Panc1 (cell line): ENCODE results near the gene SYCP1. TPM values are rescaled to one million over a fixed set of nuclear protein-coding genes. Genes with fewer than 3 reads are reported as not detected.

Experiments
- ATAC-seq: fragments of 200-7000 bp; cut with Tn5 transposase; 2 replicates; pipeline ENCODE4 v1.9.1; 2020; ENCODE audit warnings: mild to moderate bottlenecking, moderate library complexity
- BruUV-seq: library from RNA; stranded (reverse); fragments of 400-500 nt; replicated peaks from 2 replicates; lab custom pipeline; 2021; lab: Mats Ljungman, UMichigan
- CTCF ChIA-PET: fragments of 300-600 bp; sonication (Branson Sonifier 250); formaldehyde crosslinking; loops from one replicate; lab custom pipeline; 2022; ENCODE audit warnings: antibody characterized with exemption; lab: Charles Lee
- POLR2A ChIA-PET: fragments of 300-600 bp; sonication (Branson Sonifier 250); formaldehyde crosslinking; loops from one replicate; lab custom pipeline; 2022; ENCODE audit warnings: antibody characterized with exemption; lab: Charles Lee
- DNase-seq: peaks from one replicate; pipeline ENCODE4 v3.0.0-alpha.2; 2010; ENCODE audit warnings: low read depth, low spot score
- H3K27ac ChIP-seq: 2 replicates; pipeline ENCODE4 v1.5.1; 2011; ENCODE audit warnings: mild to moderate bottlenecking, low read length, inconsistent platforms
- H3K27me3 ChIP-seq: fragments of 200-500 bp; sonication (Bioruptor generic); 2 replicates; pipeline ENCODE4 v1.6.0; 2014; ENCODE audit warnings: low read length, inconsistent platforms; ENCODE audit not compliant: control insufficient read depth, insufficient read depth
- H3K36me3 ChIP-seq: fragments of 200-500 bp; sonication (Bioruptor generic); 2 replicates; pipeline ENCODE4 v1.5.1; 2014; ENCODE audit warnings: inconsistent platforms, mild to moderate bottlenecking, low read length, moderate library complexity; ENCODE audit not compliant: control insufficient read depth, insufficient read depth
- H3K4me1 ChIP-seq: 2 replicates; pipeline ENCODE4 v1.5.1; 2011; ENCODE audit warnings: inconsistent platforms, mild to moderate bottlenecking, low read length, moderate library complexity; ENCODE audit not compliant: control insufficient read depth, insufficient read depth
- H3K4me3 ChIP-seq, 2 experiments: 2 replicates each; pipeline ENCODE4 v1.5.1; 2011 to 2012; ENCODE audit warnings: low read depth in 2 of 2, low read length in 2 of 2, mild to moderate bottlenecking in 2 of 2, inconsistent platforms in 1 of 2, moderate library complexity in 1 of 2
- H3K9me3 ChIP-seq: fragments of 200-500 bp; sonication (Bioruptor generic); 2 replicates; pipeline ENCODE4 v1.5.1; 2014; ENCODE audit warnings: low read depth, mild to moderate bottlenecking, inconsistent platforms, low read length, moderate library complexity; ENCODE audit not compliant: control insufficient read depth, insufficient read depth
- POLR2AphosphoS5 ChIP-seq: IDR thresholded peaks from 2 replicates; pipeline ENCODE4 v1.6.1; 2012; ENCODE audit warnings: mild to moderate bottlenecking, low read depth, low read length, moderate library complexity
- SIN3A ChIP-seq: IDR thresholded peaks from 2 replicates; pipeline ENCODE4 v1.6.1; 2012; ENCODE audit warnings: low read depth, mild to moderate bottlenecking, low read length, moderate library complexity, borderline replicate concordance; ENCODE audit not compliant: insufficient read depth
- TCF7L2 ChIP-seq: IDR thresholded peaks from 2 replicates; pipeline ENCODE4 v1.6.1; 2011; ENCODE audit warnings: mild to moderate bottlenecking, low read depth, low read length, inconsistent platforms
- in situ Hi-C: cut with HindIII; loops from 2 replicates; pipeline ENCODE4 v1.10.0; 2016; ENCODE audit warnings: low sequenced_read_pairs, low pct_unique_long_range_greater_than_20kb
- intact Hi-C: fragments of 100-400 bp; cut with micrococcal nuclease; formaldehyde crosslinking; loops from one replicate; pipeline ENCODE4 v1.10.0; 2022; ENCODE audit not compliant: unreplicated experiment
- total RNA-seq: library from RNA; stranded (reverse); gene quantifications from one replicate; pipeline ENCODE4 v1.2.1, GENCODE V29; 2021; ENCODE audit not compliant: unreplicated experiment
- TF ChIP-seq, protein P1 (sequence below): fragments of 450-650 bp; IDR thresholded peaks from 2 replicates; pipeline ENCODE4 v1.5.1; 2017; ENCODE audit warnings: mild to moderate bottlenecking
- TF ChIP-seq, protein P2 (sequence below), 2 experiments: IDR thresholded peaks; 2 replicates each; pipeline ENCODE4 v1.6.1; 2011 to 2012; ENCODE audit warnings: low read depth in 2 of 2, control low read depth in 1 of 2, low read length in 1 of 2, mild to moderate bottlenecking in 1 of 2, moderate library complexity in 1 of 2; ENCODE audit not compliant: insufficient read depth in 1 of 2

SYCP1 gene
- total RNA-seq, 1 experiment from 2014 or later = not detected

DNA sequence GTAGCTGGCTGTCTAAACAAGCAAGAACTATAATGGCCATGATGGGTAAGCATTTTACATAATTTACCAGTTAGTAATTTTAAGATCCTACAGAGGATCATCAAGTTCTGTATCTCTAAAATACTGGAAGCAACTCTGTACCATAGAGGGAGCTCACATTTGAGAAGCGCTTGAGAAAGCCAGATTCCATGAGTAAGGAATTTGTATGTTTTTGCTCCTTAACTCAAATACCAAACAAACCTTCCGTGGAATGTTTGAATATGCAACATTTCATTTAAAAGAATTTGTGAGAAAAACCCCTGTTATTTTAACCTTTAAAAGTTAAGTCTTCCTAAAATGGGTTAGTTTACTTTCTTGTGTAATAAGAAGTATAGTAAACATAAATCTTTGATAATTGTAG is 176.9 kb downstream of the SYCP1 start:
- no peak for ATAC-seq
- Histone ChIP-seq H3K4me3 (no peak overlapping the region), H3K4me1 (no peaks in the 10 kb centered on the region), H3K36me3 (no peaks in the 10 kb centered on the region), H3K27me3 (no peaks in the 10 kb centered on the region), H3K27ac (no peak overlapping the region), H3K9me3 (no peaks in the 10 kb centered on the region)
- intact Hi-C loops = no loop called here
- TF ChIP-seq, protein P1, sequence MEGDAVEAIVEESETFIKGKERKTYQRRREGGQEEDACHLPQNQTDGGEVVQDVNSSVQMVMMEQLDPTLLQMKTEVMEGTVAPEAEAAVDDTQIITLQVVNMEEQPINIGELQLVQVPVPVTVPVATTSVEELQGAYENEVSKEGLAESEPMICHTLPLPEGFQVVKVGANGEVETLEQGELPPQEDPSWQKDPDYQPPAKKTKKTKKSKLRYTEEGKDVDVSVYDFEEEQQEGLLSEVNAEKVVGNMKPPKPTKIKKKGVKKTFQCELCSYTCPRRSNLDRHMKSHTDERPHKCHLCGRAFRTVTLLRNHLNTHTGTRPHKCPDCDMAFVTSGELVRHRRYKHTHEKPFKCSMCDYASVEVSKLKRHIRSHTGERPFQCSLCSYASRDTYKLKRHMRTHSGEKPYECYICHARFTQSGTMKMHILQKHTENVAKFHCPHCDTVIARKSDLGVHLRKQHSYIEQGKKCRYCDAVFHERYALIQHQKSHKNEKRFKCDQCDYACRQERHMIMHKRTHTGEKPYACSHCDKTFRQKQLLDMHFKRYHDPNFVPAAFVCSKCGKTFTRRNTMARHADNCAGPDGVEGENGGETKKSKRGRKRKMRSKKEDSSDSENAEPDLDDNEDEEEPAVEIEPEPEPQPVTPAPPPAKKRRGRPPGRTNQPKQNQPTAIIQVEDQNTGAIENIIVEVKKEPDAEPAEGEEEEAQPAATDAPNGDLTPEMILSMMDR = no peak
- TF ChIP-seq SIN3A = no peak
- TF ChIP-seq, protein P2, sequence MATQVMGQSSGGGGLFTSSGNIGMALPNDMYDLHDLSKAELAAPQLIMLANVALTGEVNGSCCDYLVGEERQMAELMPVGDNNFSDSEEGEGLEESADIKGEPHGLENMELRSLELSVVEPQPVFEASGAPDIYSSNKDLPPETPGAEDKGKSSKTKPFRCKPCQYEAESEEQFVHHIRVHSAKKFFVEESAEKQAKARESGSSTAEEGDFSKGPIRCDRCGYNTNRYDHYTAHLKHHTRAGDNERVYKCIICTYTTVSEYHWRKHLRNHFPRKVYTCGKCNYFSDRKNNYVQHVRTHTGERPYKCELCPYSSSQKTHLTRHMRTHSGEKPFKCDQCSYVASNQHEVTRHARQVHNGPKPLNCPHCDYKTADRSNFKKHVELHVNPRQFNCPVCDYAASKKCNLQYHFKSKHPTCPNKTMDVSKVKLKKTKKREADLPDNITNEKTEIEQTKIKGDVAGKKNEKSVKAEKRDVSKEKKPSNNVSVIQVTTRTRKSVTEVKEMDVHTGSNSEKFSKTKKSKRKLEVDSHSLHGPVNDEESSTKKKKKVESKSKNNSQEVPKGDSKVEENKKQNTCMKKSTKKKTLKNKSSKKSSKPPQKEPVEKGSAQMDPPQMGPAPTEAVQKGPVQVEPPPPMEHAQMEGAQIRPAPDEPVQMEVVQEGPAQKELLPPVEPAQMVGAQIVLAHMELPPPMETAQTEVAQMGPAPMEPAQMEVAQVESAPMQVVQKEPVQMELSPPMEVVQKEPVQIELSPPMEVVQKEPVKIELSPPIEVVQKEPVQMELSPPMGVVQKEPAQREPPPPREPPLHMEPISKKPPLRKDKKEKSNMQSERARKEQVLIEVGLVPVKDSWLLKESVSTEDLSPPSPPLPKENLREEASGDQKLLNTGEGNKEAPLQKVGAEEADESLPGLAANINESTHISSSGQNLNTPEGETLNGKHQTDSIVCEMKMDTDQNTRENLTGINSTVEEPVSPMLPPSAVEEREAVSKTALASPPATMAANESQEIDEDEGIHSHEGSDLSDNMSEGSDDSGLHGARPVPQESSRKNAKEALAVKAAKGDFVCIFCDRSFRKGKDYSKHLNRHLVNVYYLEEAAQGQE (IDR thresholded peaks at IDR 0.05; ENCODE audit: insufficient read depth in 1 of 2, low read depth in 2 of 2, low read length in 1 of 2) = no peak
- no peak for TF ChIP-seq TCF7L2
- TF ChIP-seq POLR2AphosphoS5 = no peak
- ChIA-PET POLR2A (no interaction called here), CTCF (no interaction called here)
- in situ Hi-C loops = no loop called here
- BruUV-seq = no TSS peak
- no peak for DNase-seq

DNA sequence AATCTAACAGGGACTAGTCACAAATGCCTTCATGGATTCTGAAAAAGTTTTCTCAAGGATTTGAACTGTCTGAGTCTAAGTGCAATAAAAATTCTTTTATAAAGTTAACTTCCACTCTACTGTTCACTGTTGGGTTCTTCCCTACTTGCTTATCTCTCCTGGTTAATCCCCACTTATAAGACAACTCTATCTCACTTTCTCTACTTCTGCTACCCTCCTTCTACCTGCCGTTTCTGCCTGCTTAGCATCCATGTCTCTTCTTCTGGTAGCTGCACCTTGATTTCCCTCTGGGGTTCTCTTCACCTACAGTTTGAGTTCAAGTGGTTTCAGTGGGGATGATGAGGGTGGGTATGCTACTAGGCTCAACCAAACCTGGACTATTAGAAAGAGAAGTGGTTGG is 181.0 kb downstream of the SYCP1 start:
- no TSS peak for BruUV-seq
- no peak for DNase-seq
- no peaks in the 10 kb centered on the region for H3K9me3 ChIP-seq
- no peak overlapping the region for H3K4me3 ChIP-seq
- in situ Hi-C loops = no loop called here
- H3K36me3 ChIP-seq = no peaks in the 10 kb centered on the region
- H3K27ac ChIP-seq = no peak overlapping the region
- TF ChIP-seq, protein P1 = no peak
- TF ChIP-seq, protein P2 (IDR thresholded peaks at IDR 0.05; ENCODE audit: insufficient read depth in 1 of 2, low read depth in 2 of 2, low read length in 1 of 2) = no peak
- TF ChIP-seq POLR2AphosphoS5 (no peak), SIN3A (no peak), TCF7L2 (no peak)
- H3K27me3 ChIP-seq = no peaks in the 10 kb centered on the region; the same call in 1 of the 2 replicates
- ATAC-seq = no peak
- intact Hi-C loops = no loop called here
- H3K4me1 ChIP-seq = no peaks in the 10 kb centered on the region
- POLR2A ChIA-PET = no interaction called here
- CTCF ChIA-PET = no interaction called here
